Measurements from ENCODE around the gene TWNK.

The TWNK gene

GRCh38 chr10:100996678-100997359 is 9.5 kb downstream of the TWNK start:
- DNase-seq (ENCODE audit: low spot score): peak; percentile 12

- peak; percentile 88 for DNase-seq (ENCODE audit: low spot score)
Measured at GRCh38 chr10:100997360-100998182, 10.2 kb downstream of the TWNK start.

DNA sequence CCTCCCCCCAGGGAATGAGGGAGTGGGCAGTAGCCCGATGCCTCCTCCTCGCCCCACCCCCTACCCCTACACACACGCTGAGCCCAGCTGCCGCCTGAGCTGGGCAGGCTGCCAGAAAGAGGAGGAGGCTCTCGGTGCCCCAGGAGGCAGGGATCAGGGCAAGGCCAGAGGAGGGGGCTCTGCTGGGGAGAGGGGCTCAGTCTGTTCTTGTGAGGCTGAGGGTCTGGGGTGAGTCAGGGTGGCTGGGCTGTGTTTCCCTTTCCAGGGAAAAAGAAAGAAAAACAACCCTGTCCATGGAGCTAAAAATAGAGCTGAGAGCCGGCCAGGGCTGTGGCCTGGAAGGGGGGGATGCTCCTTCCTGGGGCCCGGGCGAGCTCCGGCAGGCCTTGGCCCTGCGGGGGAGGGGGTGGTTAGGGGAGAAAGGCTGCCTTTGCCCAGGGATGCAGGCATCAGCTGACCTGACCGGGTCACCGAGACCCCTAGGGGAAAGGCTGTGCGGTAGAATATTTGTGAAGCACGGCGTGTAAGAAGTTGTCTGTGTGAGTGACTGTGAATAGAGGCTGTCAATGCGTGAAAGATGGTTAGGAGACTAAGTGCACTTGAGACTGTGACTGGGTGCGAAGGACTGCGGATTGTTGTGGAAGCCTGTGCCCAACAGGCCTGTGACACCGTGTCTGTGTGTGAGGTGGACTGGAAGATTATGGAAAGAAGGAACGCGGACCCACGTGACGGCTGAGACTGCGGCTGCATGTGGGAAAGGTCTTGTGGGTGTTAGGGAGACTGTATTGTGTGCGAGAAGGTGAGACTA is 11.0 kb downstream of the TWNK start:
- peak; percentile 82 for DNase-seq (ENCODE audit: low spot score)

- DNase-seq (ENCODE audit: low spot score): peak; percentile 81
Measured at GRCh38 chr10:100998991-100999741, 11.8 kb downstream of the TWNK start.

- no peak for DNase-seq (ENCODE audit: low spot score)
Measured at GRCh38 chr10:100999742-101000126, 12.4 kb downstream of the TWNK start, which contains the start of gene LZTS2. Gene LZTS2, plus strand, starts transcription at chr10:100999808. Its CDS starts 2,731 bp downstream, at chr10:101002539.

DNA sequence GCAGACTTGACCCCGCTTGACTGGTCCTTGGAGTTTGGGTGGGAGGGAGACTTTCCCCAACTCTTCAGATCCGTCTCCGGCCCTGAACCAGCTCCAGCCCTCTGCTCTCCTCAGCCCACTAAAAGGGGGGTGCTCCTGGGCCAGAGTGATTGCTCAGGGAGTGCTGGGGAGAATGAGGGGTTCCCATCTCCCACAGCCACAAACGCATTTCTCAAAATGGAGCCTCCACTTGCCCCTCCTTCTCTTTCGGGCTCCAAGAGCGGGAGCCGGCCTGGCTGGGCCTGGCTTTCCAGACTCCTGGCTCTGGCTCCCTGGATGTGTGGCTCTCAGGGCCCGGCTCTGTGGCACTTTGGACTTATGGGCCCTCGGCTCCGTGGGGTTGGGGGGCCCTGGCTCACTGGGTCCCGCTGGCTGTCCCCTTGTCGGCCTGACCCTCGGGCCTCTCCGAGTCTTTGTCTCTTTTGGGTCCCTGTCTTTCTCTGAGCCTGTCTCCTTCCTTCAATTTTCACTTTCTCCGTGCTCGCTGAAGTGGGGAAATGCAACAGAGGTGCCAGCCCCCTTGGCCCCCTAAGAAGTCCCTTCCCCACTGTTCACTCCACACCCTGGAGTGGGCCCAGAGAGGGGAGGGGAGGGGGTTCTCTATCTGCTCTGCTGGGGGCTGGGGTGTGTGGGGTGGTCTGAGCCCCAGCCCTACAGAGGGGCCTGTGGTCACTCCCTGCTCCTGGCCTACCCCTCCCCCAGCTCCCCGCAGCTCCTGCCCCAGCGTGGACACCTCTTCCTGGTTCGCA is 13.0 kb downstream of the TWNK start:
- no peak for DNase-seq (ENCODE audit: low spot score)

- DNase-seq (ENCODE audit: low spot score): no peak
Measured at GRCh38 chr10:101000915-101001658, 13.7 kb downstream of the TWNK start.

DNA sequence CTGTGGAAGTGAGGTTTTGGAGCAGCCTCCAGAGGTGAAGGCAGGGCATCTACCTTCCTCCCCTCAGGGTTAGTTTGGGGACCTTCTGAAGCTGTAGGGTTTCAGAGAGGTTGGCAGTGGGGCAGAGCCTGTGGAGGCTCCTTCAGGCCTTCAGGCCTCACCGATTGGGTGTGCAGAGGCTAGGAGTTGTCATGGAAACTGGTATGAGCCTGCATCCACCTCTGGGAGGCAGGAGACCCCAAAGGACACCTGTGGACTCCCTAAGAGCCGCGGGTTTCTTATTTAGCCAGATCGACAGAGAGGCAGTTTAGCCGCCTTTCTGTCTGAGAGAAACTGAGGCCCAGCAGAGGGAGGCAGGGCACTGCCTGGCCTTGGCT is 14.3 kb downstream of the TWNK start:
- DNase-seq (ENCODE audit: low spot score): no peak

DNA sequence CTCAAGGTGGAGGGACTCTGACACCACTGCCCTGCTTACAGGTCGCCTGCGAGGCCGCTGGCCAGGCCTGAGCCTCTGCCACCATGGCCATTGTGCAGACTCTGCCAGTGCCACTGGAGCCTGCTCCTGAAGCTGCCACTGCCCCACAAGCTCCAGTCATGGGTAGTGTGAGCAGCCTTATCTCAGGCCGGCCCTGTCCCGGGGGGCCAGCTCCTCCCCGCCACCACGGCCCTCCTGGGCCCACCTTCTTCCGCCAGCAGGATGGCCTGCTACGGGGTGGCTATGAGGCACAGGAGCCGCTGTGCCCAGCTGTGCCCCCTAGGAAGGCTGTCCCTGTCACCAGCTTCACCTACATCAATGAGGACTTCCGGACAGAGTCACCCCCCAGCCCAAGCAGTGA is 15.1 kb downstream of the TWNK start:
- no peak for DNase-seq (ENCODE audit: low spot score)

GRCh38 chr10:101003639-101004206 is 16.4 kb downstream of the TWNK start:
- no peak for DNase-seq (ENCODE audit: low spot score)

DNA sequence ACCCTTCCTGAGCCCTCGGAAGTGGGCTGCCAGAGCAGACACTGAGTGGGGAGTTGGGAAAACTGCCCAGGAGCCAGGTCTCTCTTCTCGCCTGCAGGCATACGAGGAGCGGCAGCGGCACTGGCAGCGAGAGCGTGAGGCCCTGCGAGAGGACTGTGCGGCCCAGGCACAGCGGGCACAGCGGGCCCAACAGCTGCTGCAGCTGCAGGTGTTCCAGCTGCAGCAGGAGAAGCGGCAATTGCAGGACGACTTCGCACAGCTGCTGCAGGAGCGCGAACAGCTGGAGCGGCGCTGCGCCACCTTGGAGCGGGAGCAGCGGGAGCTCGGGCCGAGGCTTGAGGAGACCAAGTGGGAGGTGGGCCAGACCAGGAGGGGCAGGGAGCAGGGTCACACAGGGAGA is 18.0 kb downstream of the TWNK start:
- no peak for DNase-seq (ENCODE audit: low spot score)

GRCh38 chr10:101005869-101006567 is 18.7 kb downstream of the TWNK start:
- no peak for DNase-seq (ENCODE audit: low spot score)

DNA sequence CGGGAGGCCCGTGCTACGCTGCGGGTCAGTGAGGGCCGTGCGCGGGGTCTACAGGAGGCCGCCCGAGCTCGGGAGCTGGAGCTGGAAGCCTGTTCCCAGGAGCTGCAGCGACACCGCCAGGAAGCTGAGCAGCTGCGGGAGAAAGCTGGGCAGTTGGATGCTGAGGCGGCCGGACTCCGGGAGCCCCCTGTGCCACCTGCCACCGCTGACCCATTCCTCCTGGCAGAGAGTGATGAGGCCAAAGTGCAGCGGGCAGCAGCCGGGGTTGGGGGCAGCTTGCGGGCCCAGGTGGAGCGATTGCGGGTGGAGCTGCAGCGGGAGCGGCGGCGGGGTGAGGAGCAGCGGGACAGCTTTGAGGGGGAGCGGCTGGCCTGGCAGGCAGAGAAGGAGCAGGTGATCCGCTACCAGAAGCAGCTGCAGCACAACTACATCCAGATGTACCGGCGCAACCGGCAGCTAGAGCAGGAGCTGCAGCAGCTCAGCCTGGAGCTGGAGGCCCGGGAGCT is 19.3 kb downstream of the TWNK start:
- DNase-seq (ENCODE audit: low spot score): no peak

GRCh38 chr10:101007099-101007711 is 19.9 kb downstream of the TWNK start:
- no peak for DNase-seq (ENCODE audit: low spot score)

DNA sequence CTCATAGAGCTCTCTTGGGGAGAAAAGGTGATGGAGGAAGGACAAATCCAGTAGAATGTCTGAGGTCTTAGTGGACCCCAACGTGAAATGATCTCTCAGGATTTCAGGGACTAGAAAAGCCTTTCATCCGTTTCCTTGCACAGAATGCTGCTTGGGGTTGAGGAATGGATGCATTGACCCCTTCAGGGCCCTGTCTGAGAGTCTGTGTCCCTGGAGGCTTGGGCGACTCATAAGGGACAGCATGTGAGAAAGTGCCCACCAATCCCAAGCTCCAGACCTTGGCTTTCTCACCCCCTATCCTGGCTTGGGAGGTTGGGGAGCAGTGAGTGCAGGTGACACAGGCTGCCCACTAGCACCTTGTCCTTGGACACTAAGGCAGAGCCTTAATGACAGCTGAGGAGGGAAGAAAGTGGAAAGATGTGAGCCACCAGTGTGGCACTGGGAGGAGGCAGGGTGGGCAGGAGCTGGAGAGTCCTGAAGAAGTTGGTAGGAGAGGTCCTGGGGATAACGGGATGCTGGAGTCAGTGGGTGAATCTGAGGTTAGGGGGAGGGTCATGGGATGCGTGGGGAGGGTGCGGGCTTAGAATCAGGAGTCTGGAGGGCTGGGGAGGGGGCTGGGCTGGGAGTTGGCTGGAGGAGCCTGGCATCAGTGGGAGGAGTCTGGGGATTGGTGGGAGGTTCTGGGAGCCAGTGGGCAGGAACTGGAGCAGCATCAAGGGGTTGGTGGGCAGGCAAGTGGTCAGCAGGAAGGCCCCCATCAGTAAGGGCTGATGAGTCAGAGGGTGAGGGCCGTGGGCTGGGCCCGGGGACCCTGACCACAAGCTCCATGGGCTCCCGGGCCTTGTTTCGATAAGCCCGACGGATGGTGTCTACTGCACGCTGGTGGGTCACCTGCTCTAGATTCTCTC is 20.8 kb downstream of the TWNK start:
- DNase-seq (ENCODE audit: low spot score): no peak

GRCh38 chr10:101008823-101009423 is 21.6 kb downstream of the TWNK start:
- DNase-seq (ENCODE audit: low spot score): no peak

DNA sequence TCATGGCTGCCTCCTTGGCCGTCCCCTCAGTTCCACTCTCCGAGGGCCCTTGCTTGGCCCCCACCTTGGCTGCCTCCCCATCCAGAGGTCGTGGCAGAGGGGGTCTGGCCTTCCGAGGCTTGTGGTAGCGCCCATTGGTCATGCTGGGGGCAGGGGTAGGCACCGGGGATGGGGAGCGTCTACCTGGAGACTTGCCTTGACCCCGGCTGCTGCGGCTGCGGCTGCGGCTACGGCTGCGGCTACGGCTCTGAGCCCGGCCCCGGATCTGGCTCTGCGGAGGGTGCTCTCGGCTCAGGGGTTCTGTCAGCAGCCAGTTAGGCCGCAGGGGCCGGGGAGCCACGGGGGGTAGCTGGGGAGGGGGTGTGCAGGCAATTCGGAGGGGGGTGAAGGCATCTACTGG is 23.0 kb downstream of the TWNK start:
- DNase-seq (ENCODE audit: low spot score): no peak
